AG09319 (cell line): Measurements from ENCODE around the gene HAGHL.
"Not testable (repeated sequence)": the region's sequence is repeated elsewhere in the genome, so short reads cannot be mapped to it uniquely, and the experiment has no call there.

Experiments used
- DNase-seq: peaks from one replicate; pipeline ENCODE4 v3.0.0-alpha.2; 2010; ENCODE audit warnings: low read depth; ENCODE audit errors: extremely low read depth
- CTCF ChIP-seq: IDR thresholded peaks from 2 replicates; pipeline ENCODE4 v1.5.1; 2011; ENCODE audit warnings: low read depth, mild to moderate bottlenecking, inconsistent platforms, low read length, moderate library complexity

The HAGHL gene

DNA sequence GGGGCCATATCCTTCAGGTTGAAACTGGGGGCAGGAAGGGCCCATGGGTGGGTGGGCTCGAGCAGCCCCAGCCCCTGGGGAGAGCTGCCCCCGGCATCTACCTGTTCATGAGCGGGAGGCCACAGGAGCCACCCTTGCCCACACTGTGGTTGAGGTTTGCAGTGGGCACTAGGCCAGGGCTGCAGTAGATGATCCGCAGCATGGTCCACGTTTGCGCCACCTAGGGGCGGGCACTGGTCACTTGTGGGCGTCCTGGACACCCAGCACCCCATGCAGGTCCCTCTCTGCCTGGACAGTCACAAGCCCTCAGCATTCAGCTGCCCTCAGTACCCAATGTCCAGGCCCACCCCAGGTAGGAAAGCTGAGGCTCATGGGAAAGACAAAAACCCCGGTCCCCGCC, 40.9 kb upstream of the HAGHL start:
- DNase-seq: no peak
- TF ChIP-seq CTCF: peak; percentile 35

DNA sequence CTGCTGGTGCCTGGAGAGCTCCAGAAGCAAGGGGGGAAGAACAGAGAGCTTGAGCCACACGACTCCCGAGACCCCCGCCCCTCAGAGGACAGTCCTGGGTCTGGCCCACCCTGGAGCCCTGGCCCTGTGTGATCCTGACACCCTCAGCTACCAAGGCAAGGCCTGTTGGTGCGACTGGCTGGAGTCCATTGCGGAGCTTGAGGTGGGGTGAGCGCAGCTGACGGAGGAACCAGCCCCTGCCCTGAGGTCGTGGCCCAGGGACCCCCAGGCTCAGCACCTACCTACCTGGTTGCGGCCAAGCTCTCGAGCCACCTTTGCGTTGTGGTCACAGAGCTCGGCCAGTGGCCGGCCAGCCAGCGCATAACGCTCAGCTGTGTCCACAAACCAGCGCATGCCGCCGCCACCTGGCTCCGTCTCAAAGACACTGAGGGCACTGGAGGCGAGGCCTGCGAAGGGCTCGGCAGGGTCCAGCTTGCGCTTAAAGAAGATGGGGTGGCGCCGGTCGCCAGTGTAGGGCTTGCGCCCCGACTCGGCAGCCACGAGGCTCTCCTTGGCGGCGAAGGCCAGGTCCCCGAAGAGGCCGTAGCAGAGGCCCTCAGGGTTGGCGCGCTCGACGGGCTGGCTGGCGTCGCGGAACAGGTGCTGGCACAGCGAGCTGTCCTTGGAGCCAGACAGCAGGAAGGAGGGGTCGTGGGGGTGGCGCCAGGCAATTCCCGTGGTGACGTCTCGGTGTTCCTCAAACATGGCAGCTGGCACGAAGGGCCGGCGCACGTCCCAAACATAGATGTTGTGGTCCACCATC, 40.2 kb upstream of the HAGHL start:
- no peak for DNase-seq
- no peak for TF ChIP-seq CTCF

DNA sequence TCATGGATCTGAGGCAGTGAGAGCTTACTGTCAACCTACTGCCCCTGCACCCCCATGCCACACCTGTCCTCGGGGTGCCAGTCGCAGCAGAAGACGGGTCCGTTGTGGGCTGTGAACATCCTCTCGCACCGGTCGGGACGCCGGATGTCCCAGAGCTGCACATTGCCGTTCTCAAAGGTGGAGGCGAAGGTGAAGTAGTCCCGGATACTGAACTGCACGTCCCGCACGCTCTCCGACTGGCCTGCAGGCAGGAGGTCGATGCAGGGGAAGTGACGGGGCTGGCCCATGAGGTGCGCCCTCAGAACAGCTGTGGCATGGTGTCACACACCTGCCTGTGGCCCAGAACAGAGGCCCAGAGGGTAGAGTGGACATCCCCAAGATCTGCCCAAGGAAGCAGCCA, 39.4 kb upstream of the HAGHL start:
- no peak for TF ChIP-seq CTCF
- DNase-seq: no peak

- TF ChIP-seq CTCF: no peak
- DNase-seq: no peak
These were observed 37.6 kb upstream of the HAGHL start for GRCh38 chr16:689175-689897.

GRCh38 chr16:691242-691641, 35.7 kb upstream of the HAGHL start:
- DNase-seq: not testable (repeated sequence)

DNA sequence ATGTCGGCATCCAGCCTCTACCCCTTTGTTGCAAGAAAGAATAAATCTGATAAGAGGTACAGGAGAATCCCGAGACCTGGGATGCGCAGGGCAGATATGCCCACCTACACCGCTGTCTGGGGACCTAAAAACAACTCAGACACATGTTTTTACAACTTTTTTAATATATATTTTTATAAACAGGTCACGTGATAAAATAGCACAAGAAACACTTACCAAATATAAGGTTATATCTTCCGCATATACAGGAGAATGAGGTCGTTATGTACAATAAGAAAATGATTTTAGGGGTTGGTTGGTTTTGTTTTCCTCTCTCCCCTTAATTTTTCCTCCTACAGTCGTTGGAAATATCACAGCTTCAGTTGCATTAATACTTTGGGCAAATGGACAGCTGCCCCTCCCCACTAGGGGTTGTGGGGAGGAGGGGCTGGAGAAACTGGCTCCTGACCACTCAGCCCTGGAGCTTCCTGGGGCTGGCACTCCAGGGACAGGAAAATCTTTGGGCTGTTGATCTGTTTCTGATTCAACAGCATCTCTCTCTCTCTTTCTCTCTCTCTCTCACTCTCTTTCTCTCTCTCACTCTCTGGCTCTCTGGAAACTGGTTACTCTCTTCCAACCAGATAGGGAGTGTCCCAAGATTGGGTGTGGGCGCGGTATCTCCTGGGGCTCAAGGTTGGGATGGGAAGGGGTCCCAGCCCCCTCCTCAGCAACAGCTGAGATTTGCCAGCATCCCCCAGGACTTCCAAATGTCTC, 34.4 kb upstream of the HAGHL start:
- TF ChIP-seq CTCF: no peak

DNA sequence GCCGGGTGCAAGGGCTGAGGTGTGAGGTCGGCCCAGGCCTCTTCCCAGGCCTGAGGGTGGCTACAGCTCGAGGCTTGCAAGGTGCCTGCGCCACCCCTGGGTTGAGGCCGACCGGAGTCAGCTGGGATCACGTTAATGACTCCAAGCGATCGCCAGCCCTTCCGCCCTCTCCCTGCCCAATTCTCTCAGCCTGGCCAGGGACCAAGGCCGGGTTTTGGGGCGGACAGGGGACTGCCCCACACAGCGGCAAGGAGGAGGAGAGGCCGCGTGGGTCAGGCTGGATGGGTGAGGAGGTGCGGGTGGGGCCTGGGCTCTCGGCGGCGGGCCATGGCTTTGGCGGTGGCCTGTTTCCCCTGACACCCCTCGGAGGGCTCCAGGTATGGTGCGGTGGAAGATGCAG, 33.5 kb upstream of the HAGHL start:
- no peak for DNase-seq
- no peak for TF ChIP-seq CTCF

More for the DNA sequence above, 34.4 kb upstream of the HAGHL start:
- DNase-seq: no peak
